ENCODE data around the gene KRTAP22-1. TPM values are rescaled to one million over a fixed set of nuclear protein-coding genes. Genes with fewer than 3 reads are reported as not detected.

KRTAP22-1 gene
- total and polyA plus RNA-seq, 2 experiments from 2014 or later, result not detected

DNA sequence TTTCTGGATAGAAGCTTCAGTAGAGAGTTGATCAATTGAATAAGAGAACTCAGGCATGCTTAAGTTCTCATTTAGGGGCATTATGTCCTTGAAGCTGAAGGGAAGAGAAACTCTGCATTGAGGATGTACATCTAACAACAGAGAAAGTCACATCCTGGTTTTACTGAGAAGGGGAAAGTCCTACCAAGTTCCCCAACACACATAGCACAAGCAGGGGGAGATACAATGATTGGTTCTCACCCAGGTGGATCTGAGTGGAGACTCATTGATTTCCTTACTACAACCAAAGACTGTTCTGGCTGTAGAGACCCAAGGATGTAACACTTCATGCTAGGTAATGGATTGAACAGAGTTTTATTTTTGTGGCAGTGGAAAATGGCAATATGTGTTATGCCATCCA lies 14.3 kb downstream of the KRTAP22-1 start:
- H3K27ac ChIP-seq (ENCODE audit: low read depth), result no peak overlapping the region
- TF ChIP-seq, protein P1, sequence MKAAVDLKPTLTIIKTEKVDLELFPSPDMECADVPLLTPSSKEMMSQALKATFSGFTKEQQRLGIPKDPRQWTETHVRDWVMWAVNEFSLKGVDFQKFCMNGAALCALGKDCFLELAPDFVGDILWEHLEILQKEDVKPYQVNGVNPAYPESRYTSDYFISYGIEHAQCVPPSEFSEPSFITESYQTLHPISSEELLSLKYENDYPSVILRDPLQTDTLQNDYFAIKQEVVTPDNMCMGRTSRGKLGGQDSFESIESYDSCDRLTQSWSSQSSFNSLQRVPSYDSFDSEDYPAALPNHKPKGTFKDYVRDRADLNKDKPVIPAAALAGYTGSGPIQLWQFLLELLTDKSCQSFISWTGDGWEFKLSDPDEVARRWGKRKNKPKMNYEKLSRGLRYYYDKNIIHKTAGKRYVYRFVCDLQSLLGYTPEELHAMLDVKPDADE (IDR thresholded peaks at IDR 0.05), result no peak
- TF ChIP-seq ZNF331 (CRISPR knock-in tag; IDR thresholded peaks at IDR 0.05; ENCODE audit: low read depth) (no peak), NANOG (IDR thresholded peaks at IDR 0.05; ENCODE audit: borderline replicate concordance) (no peak), ZNF114 (CRISPR knock-in tag; IDR thresholded peaks at IDR 0.05) (no peak), JUNB (IDR thresholded peaks at IDR 0.05; ENCODE audit: unreplicated experiment) (no peak), EZH2 (IDR thresholded peaks at IDR 0.05; ENCODE audit: low read depth, unreplicated experiment) (no peak), CREB1 (CRISPR knock-in tag; IDR thresholded peaks at IDR 0.05; ENCODE audit: low read depth) (no peak), POLR2AphosphoS5 (IDR thresholded peaks at IDR 0.05; ENCODE audit: low read depth) (no peak), EZH2phosphoT487 (IDR thresholded peaks at IDR 0.05; ENCODE audit: unreplicated experiment) (no peak)
- TF ChIP-seq, protein P2, sequence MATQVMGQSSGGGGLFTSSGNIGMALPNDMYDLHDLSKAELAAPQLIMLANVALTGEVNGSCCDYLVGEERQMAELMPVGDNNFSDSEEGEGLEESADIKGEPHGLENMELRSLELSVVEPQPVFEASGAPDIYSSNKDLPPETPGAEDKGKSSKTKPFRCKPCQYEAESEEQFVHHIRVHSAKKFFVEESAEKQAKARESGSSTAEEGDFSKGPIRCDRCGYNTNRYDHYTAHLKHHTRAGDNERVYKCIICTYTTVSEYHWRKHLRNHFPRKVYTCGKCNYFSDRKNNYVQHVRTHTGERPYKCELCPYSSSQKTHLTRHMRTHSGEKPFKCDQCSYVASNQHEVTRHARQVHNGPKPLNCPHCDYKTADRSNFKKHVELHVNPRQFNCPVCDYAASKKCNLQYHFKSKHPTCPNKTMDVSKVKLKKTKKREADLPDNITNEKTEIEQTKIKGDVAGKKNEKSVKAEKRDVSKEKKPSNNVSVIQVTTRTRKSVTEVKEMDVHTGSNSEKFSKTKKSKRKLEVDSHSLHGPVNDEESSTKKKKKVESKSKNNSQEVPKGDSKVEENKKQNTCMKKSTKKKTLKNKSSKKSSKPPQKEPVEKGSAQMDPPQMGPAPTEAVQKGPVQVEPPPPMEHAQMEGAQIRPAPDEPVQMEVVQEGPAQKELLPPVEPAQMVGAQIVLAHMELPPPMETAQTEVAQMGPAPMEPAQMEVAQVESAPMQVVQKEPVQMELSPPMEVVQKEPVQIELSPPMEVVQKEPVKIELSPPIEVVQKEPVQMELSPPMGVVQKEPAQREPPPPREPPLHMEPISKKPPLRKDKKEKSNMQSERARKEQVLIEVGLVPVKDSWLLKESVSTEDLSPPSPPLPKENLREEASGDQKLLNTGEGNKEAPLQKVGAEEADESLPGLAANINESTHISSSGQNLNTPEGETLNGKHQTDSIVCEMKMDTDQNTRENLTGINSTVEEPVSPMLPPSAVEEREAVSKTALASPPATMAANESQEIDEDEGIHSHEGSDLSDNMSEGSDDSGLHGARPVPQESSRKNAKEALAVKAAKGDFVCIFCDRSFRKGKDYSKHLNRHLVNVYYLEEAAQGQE (IDR thresholded peaks at IDR 0.05; ENCODE audit: unreplicated experiment), result no peak
- no peak overlapping the region for H2AFZ ChIP-seq
- Mint-ChIP-seq H3K4me1 (no peaks in the 10 kb centered on the region), H3K27me3 (ENCODE audit: insufficient read depth, low read depth, poor library complexity) (no peaks in the 10 kb centered on the region), H3K36me3 (ENCODE audit: low read depth) (no peaks in the 10 kb centered on the region), H3K27ac (no peak overlapping the region), H3K4me3 (no peak overlapping the region), H3K9me3 (peaks cover 7% of the 10 kb centered on the region; the same call in 2 of the 3 replicates)
- no peak for ATAC-seq
- H3K36me3 ChIP-seq (ENCODE audit: insufficient read depth), result no peaks in the 10 kb centered on the region
- no peak overlapping the region for H3K4me2 ChIP-seq
- H3K4me3 ChIP-seq, result no peak overlapping the region
- H3K27me3 ChIP-seq (ENCODE audit: insufficient read depth), result no peaks in the 10 kb centered on the region
- no peak for DNase-seq (ENCODE audit: low spot score)
- H3F3A ChIP-seq (replicated peaks; ENCODE audit: low read depth), result no peaks in the 10 kb centered on the region
- no peaks in the 10 kb centered on the region for H3K9me2 ChIP-seq (ENCODE audit: insufficient read depth)
- no peaks in the 10 kb centered on the region for H3K79me2 ChIP-seq (replicated peaks; ENCODE audit: insufficient read depth)
- no peaks in the 10 kb centered on the region for H3K4me1 ChIP-seq (ENCODE audit: insufficient read depth)
- H4K20me1 ChIP-seq (replicated peaks; ENCODE audit: insufficient read depth), result no peaks in the 10 kb centered on the region

DNA sequence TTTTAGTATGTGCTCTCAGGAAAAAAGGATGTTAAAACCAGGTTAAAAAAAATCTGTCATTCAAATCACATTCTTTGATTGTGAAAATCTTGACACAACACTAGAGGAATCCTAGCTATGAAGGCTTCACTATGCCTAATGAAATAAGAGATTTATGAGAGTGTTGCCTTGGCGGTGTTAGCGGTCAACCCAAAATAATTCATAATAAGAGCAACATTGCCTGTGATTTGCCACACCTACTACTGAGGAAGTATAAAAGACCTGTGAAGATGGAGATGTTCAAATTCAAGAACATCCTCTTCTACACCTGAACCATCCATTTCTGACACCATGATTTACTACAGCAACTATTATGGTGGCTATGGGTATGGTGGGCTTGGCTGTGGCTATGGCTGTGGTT lies 15.2 kb downstream of the KRTAP22-1 start, which contains the start of gene KRTAP20-1:
KRTAP20-1 (plus strand) TSS at position 301 of the 400 bp plus-strand sequence; CDS start at position 331, 30 bp downstream.
- DNase-seq (ENCODE audit: low spot score), result no peak
- no peaks in the 10 kb centered on the region for H3K4me1 ChIP-seq (ENCODE audit: insufficient read depth)
- H3K9me2 ChIP-seq (ENCODE audit: insufficient read depth), result no peaks in the 10 kb centered on the region
- no peaks in the 10 kb centered on the region for H3K27me3 Mint-ChIP-seq (ENCODE audit: insufficient read depth, low read depth, poor library complexity)
- no peaks in the 10 kb centered on the region for H3K4me1 Mint-ChIP-seq
- H3K4me3 Mint-ChIP-seq, result no peak within 1 kb of the TSS
- peaks cover 3% of the 10 kb centered on the region; the same call in 1 of the 3 replicates for H3K9me3 Mint-ChIP-seq
- H2AFZ ChIP-seq, result no peak within 1 kb of the TSS
- ATAC-seq, result no peak
- no peaks in the 10 kb centered on the region for H3K36me3 Mint-ChIP-seq (ENCODE audit: low read depth)
- no peaks in the 10 kb centered on the region for H3K36me3 ChIP-seq (ENCODE audit: insufficient read depth)
- no peak within 1 kb of the TSS for H3K4me2 ChIP-seq
- H3K27ac ChIP-seq (ENCODE audit: low read depth), result no peak within 1 kb of the TSS
- no peaks in the 10 kb centered on the region for H3F3A ChIP-seq (replicated peaks; ENCODE audit: low read depth)
- no peak within 1 kb of the TSS for H3K27ac Mint-ChIP-seq
- no peak within 1 kb of the TSS for H3K4me3 ChIP-seq
- H3K27me3 ChIP-seq (ENCODE audit: insufficient read depth), result no peaks in the 10 kb centered on the region
- H4K20me1 ChIP-seq (replicated peaks; ENCODE audit: insufficient read depth), result no peaks in the 10 kb centered on the region
- no peaks in the 10 kb centered on the region for H3K79me2 ChIP-seq (replicated peaks; ENCODE audit: insufficient read depth)
- no peak for TF ChIP-seq ZNF114 (CRISPR knock-in tag; IDR thresholded peaks at IDR 0.05)
- TF ChIP-seq ZNF331 (CRISPR knock-in tag; IDR thresholded peaks at IDR 0.05; ENCODE audit: low read depth), result no peak
- TF ChIP-seq, protein P1 (IDR thresholded peaks at IDR 0.05), result no peak
- TF ChIP-seq EZH2 (IDR thresholded peaks at IDR 0.05; ENCODE audit: low read depth, unreplicated experiment), result no peak
- TF ChIP-seq CREB1 (CRISPR knock-in tag; IDR thresholded peaks at IDR 0.05; ENCODE audit: low read depth), result no peak
- TF ChIP-seq, protein P2 (IDR thresholded peaks at IDR 0.05; ENCODE audit: unreplicated experiment), result no peak
- TF ChIP-seq JUNB (IDR thresholded peaks at IDR 0.05; ENCODE audit: unreplicated experiment), result no peak
- TF ChIP-seq EZH2phosphoT487 (IDR thresholded peaks at IDR 0.05; ENCODE audit: unreplicated experiment), result no peak
- no peak for TF ChIP-seq STAT1 (IDR thresholded peaks at IDR 0.05; ENCODE audit: unreplicated experiment)
- no peak for TF ChIP-seq NANOG (IDR thresholded peaks at IDR 0.05; ENCODE audit: borderline replicate concordance)

All from GM23338 (cell line).